Activated naive CD4-positive, alpha-beta T cell (primary cell): ENCODE data around the gene RAP1GDS1.
"Not testable (repeated sequence)": the region's sequence is repeated elsewhere in the genome, so short reads cannot be mapped to it uniquely, and the experiment has no call there.

Experiments used
- DNase-seq, 4 experiments: peaks; one replicate each; lab custom pipeline; 2025; lab: John Stamatoyannopoulos, UW

The RAP1GDS1 gene

DNA sequence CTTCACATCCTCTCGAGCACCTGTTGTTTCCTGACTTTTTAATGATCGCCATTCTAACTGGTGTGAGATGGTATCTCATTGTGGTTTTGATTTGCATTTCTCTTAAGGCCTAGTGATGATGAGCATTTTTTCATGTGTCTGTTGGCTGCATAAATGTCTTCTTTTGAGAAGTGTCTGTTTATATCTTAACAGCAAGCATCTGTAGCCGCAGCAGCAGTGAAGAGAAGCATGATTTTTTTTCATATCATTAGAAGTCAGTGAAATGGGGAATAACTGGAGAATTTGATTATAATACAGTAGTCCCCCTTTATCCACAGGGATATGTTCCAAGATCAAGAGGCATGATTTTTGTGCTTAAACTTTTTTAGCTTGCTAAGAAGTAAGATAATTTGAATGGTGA lies 27.5 kb downstream of the RAP1GDS1 start:
- not testable (repeated sequence) for DNase-seq

DNA sequence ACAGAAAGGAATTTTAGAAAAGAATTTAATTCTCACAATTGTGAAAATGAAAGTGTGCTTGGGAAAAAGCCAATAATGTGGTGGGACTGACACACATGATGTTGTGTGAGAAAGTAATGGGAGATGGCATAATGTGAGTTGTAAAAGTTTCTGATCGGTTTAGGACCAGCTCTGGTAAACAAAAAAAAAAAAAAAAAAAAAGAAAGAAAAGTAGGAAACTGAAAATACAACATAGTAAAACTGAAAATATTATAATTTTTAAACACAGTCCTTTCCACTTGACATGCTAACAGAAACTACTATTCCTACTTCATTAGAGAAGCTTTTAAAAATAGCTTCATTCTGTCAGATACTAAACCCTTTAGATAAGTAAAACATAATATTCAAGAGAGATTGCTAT lies 28.2 kb downstream of the RAP1GDS1 start:
- no peak for DNase-seq

- DNase-seq: no peak
Measured at GRCh38 chr4:98290511-98290910, 29.3 kb downstream of the RAP1GDS1 start.

GRCh38 chr4:98293104-98293887 lies 32.1 kb downstream of the RAP1GDS1 start:
- no peak for DNase-seq

DNA sequence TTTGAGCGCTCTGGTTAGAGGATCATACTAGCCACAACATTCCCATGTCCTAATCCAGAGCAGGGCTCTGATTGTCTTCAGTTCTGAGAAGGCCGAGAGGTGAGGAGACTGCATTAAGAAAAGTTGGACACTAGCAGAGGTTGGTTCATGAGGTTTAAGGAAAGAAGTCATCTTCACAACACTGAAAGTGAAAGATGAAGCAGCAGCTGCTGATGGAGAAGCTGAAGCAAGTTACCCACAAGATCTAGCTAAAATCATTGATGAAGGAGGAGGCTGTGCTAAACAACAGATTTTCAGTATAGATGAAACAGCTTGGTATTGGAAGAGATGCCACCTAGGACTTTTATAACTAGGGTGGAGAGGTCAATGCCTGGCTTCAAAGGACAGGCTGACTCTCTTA lies 36.8 kb downstream of the RAP1GDS1 start:
- DNase-seq: no peak

DNA sequence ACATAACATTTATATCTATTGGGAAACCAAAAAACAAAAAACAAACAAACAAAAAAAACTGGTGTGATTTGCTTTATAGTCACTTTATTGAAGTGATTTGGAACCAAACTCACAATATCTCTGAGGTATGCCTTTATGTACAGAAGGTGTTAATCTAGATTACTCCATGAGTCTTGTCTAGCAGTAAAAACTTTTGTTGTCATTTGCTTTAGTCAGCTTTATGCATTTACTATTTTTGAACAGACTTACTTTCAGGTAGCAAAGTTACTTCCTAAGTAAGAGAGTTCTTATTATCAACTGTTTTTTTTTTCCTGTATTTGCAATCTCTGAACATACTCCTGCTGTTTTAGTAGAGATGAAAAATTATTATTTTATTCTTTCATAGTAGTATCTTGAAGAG lies 39.5 kb downstream of the RAP1GDS1 start:
- DNase-seq: no peak

DNA sequence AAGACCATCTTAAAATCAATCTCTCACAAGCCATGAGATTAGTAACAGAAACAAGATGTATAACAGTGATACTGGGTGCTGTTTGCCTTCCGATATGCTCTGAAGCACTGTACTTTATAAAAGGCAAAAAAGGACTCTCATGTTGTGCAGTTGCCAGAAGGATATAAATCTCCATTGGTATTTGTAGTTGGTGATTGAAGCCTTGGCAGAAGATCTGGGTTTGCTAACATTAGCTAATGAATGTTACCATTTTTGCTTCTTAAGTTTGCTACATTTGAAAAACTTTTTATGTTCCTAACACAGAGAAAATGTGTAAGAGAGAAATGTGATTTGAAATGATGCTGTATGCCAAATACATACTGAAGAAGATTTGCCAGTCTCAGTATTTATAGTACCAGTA lies 44.4 kb downstream of the RAP1GDS1 start:
- DNase-seq: no peak

GRCh38 chr4:98310867-98311266 lies 49.7 kb downstream of the RAP1GDS1 start:
- DNase-seq: no peak

- DNase-seq: no peak
Measured at GRCh38 chr4:98311656-98312055, 50.5 kb downstream of the RAP1GDS1 start.

DNA sequence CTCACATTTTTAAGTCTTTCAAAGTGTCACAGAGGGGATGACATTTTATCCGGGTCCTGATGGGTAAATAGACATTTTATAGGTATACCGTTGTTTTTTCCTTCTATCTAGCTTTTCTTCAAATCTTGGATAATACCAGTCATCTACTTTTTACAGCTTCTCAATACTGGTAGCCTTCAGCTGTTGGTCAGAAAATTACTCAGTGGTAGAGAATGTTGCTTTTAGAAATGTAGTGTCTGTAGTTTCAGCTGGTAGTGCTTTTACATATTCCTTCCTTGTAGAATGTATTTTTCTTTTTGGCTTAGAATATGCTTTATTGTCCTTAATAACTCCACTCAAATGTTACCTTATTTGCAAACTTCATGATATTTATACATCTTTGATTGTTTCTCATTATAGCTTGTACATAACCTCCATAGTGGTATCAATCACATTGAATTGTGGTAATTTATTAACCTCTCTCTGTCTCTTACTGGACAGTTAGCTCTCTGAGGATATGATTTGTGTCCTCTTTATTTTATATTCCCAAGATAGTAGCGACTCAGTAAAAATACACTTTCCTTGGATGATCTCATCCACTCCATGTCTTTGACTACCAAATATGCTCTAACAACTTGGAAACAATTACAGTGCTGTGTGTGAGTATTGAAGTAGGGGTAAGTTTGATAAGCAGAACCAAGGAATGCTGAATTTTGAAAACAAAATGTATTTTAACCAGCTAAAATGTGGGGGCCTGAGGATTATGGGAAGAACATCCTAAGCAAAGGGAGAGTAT lies 53.8 kb downstream of the RAP1GDS1 start:
- DNase-seq: no peak

DNA sequence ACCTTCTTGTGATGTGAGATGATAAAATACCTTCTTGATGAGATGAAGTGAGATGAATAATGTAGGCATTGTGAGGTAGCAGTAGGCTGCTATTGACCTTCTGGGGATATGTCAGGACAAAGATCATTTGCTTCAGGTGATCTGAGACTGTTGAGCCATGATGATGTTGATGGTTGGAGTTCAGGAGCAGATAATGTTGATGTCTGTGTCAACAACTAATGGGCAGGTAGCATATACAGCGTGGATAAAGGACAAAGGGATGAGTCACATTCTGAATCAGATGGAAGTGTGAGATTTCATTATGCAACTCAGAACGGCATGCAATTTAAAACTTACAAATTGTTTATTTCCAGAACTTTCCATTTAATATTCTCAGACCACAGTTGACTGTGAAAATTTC lies 57.3 kb downstream of the RAP1GDS1 start:
- no peak for DNase-seq

DNA sequence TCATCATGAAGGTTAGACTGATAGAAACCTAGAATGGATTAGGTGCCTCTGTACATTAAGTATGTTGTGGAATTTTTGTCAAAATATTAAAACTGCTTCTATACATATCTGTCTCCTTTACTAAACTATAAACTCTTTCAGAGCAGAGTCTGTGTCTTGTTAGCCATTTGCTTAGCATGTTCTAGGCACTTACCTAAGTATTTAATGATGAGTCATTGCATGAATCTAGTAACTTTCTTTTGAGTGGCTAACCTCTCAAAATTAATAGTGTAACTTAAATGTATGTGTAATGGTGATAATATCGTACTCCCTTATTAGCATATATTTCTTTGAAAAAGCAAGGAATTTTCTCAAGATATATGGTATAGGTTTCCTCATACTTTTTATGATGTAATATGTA lies 57.8 kb downstream of the RAP1GDS1 start:
- DNase-seq: no peak

DNA sequence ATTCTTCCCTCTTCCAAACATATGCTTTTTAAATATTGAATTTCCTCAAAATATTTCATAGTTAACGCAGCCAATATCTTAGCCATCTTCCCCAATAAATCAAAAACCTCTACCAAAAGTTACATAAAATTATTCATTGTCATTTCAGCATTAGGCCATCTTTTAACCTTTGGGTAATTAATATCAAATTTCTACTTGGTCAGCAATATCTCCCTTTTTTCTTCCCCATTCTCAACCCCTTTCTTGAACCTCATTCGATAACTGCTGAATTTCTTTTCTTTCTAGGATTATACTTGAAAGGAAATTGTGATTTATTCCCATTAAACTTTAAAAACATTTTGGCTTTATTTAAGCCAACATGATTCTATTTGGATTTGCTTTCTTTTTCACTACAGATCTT lies 65.0 kb downstream of the RAP1GDS1 start:
- DNase-seq: no peak

DNA sequence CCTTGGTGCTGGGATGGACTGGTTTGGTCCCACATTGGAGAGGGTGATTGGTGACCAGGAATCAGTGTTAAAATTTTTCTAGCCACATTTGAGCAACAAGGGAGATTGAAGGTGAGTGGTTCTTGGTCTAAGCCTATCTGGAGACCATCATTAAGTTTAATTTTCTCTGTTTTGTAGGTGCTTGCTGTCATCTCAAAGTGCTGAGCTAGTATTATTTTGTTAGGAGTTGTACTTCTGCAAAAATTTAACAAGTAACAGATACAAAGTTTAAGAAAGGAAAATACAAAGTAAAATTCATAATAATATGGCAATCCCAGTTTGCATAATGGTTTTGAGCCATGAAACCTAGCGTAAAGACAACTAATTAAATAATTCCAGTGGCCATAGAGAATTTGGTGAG lies 66.5 kb downstream of the RAP1GDS1 start:
- DNase-seq: no peak

- DNase-seq: not testable (repeated sequence)
Measured at GRCh38 chr4:98329879-98330640, 68.9 kb downstream of the RAP1GDS1 start.

GRCh38 chr4:98332017-98332416 lies 70.8 kb downstream of the RAP1GDS1 start:
- DNase-seq: no peak

DNA sequence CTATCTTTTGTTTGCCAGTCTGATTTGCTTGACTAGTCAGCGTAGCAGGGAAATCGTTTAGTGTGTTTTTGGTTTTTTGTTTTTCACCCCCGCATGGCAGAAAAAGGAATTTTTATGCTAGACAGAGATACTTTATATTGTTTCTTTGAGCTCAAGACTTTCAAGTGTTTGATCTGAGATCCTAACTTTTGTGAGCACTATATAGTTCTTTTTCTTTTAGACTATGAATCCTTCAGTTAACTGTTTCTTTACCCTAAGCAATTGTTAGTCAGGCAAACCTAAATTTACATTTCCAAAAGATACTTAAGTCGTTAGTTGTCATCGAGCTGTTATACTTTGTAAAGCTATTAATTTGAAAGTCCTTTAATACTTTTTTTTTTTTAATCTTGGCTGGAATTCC lies 73.3 kb downstream of the RAP1GDS1 start:
- DNase-seq: no peak

GRCh38 chr4:98338761-98339438 lies 77.7 kb downstream of the RAP1GDS1 start:
- no peak for DNase-seq

DNA sequence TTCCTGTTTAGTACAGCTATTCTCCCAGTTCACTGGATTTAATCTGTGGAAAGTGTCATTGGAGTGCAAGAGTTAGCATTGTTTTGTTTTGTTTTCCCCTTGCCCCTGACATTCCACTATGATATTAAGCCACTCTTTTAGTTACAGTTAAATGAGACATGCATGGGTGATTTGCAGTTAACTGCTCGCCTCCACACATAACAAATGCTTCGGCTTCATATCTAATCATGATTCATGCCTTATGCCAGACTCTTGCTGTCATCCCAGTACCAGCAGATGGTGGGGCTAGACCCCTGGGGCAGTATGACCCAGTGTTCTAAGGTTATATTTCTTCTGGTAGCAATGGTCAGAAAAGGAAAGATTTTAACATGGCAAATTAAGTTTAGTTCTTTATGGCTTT lies 80.1 kb downstream of the RAP1GDS1 start:
- no peak for DNase-seq

GRCh38 chr4:98343626-98344025 lies 82.4 kb downstream of the RAP1GDS1 start:
- DNase-seq: no peak

GRCh38 chr4:98345838-98346237 lies 84.7 kb downstream of the RAP1GDS1 start:
- no peak for DNase-seq

DNA sequence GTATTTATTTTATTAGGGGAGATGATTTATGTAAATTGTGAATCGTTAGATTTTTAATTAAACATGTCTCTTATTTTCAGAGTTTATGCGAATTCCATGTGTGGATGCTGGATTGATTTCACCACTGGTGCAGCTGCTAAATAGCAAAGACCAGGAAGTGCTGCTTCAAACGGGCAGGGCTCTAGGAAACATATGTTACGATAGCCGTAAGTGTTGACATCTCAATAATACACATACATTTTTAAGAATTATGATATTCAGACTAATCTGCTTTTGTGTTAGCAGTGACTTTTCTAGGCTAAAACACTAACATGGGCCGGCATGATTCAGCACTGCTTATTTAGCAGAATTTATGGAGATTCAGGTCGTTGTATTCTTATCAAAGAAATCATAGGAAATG lies 91.2 kb downstream of the RAP1GDS1 start:
- DNase-seq: no peak
